A549 (cell line): Measurements from ENCODE around the gene IKZF3. TPM values are rescaled to one million over a fixed set of nuclear protein-coding genes. Genes with fewer than 3 reads are reported as not detected.

Experiments
- ATAC-seq, 2 experiments: fragments of 200-7000 bp in 1 of 2; fragments of >200 bp in 1 of 2; cut with Nextera tagmentation in 1 of 2; cut with Tn5 transposase in 1 of 2; 3 replicates each; pipeline versions ENCODE4 v1.8.0 to v1.9.1; 2018 to 2020; ENCODE audit warnings: mild to moderate bottlenecking in 1 of 2, moderate library complexity in 1 of 2
- CTCF ChIA-PET: fragments of 300-600 bp; sonication (Branson Sonifier 250); formaldehyde crosslinking; extraction: SDS; loops from one replicate; lab custom pipeline; 2021; ENCODE audit warnings: antibody characterized with exemption, inconsistent platforms; lab: Yijun Ruan, JAX
- POLR2A ChIA-PET: fragments of 350-600 bp; formaldehyde crosslinking; extraction: SDS; loops from one replicate; lab custom pipeline; 2021; ENCODE audit warnings: antibody characterized with exemption, inconsistent platforms; lab: Yijun Ruan, JAX
- DNase-seq, 2 experiments: peaks; one replicate each; pipeline versions ENCODE4 v3.0.0 to v3.0.0-alpha.2; 2011 to 2016; ENCODE audit warnings: low read depth in 1 of 2, low spot score in 1 of 2
- FAIRE-seq: peaks from 2 replicates; lab custom pipeline; 2011; peaks lifted over from hg19 to GRCh38; lab: Jason Lieb, UNC
- H3K27ac ChIP-seq, 2 experiments: fragments of >200 bp; sonication (Bioruptor Twin); formaldehyde crosslinking; 3 replicates each; pipeline ENCODE4 v1.5.1; 2016 to 2017
- H3K4me1 ChIP-seq: fragments of >200 bp; sonication (Bioruptor Twin); formaldehyde crosslinking; 3 replicates; pipeline ENCODE4 v1.6.1; 2016
- H3K4me2 ChIP-seq: fragments of >200 bp; sonication (Bioruptor Twin); formaldehyde crosslinking; 3 replicates; pipeline ENCODE4 v1.6.1; 2016
- H3K4me3 ChIP-seq: fragments of >200 bp; sonication (Bioruptor Twin); formaldehyde crosslinking; 3 replicates; pipeline ENCODE4 v1.5.1; 2016
- H3K9me3 ChIP-seq: fragments of >200 bp; sonication (Bioruptor Twin); formaldehyde crosslinking; 3 replicates; pipeline ENCODE4 v1.6.1; 2016
- CHD2 ChIP-seq: fragments of 150-350 bp; IDR thresholded peaks from 2 replicates; pipeline ENCODE4 v1.6.1; 2014; ENCODE audit warnings: low read length; ENCODE audit not compliant: partially characterized antibody
- EP300 ChIP-seq, 2 experiments: fragments of >200 bp; sonication (Bioruptor Twin); formaldehyde crosslinking; IDR thresholded peaks; 2 replicates in 1 of 2; 3 replicates in 1 of 2; pipeline ENCODE4 v1.6.1; 2016 to 2017
- ESRRA ChIP-seq: fragments of 150-350 bp; IDR thresholded peaks from 2 replicates; pipeline ENCODE4 v1.6.1; 2014; ENCODE audit warnings: mild to moderate bottlenecking, low read length, borderline replicate concordance
- FOXS1 ChIP-seq: fragments of 250-450 bp; sonication (Bioruptor Pico); IDR thresholded peaks from 2 replicates; pipeline ENCODE4 v1.5.0; 2020; ENCODE audit warnings: mild to moderate bottlenecking, moderate library complexity
- GATA3 ChIP-seq: IDR thresholded peaks from 2 replicates; pipeline ENCODE4 v1.6.1; 2012; ENCODE audit warnings: borderline replicate concordance
- HES2 ChIP-seq: fragments of >200 bp; sonication (Bioruptor Twin); formaldehyde crosslinking; IDR thresholded peaks from 2 replicates; pipeline ENCODE4 v1.6.1; 2016
- HOXA7 ChIP-seq: fragments of 250-450 bp; sonication (Bioruptor Pico); IDR thresholded peaks from 2 replicates; pipeline ENCODE4 v1.5.0; 2020; ENCODE audit warnings: mild to moderate bottlenecking, moderate library complexity
- MAFK ChIP-seq: fragments of 450-650 bp; IDR thresholded peaks from 2 replicates; pipeline ENCODE4 v1.6.1; 2014; ENCODE audit not compliant: partially characterized antibody
- MYC ChIP-seq: IDR thresholded peaks from 2 replicates; pipeline ENCODE4 v1.6.1; 2012; ENCODE audit warnings: mild to moderate bottlenecking, inconsistent platforms, low read length, improper control_type of control experiment, borderline replicate concordance
- NFE2L2 ChIP-seq: fragments of 150-350 bp; conservative IDR thresholded peaks from 2 replicates; pipeline ENCODE4 v1.6.1; 2014; ENCODE audit warnings: low read length
- NPAS2 ChIP-seq: fragments of 250-450 bp; sonication (Bioruptor Pico); IDR thresholded peaks from 2 replicates; pipeline ENCODE4 v1.8.0; 2022; ENCODE audit warnings: mild to moderate bottlenecking, moderate library complexity, borderline replicate concordance
- POLR2AphosphoS2 ChIP-seq: conservative IDR thresholded peaks from 2 replicates; pipeline ENCODE4 v1.6.1; 2012; ENCODE audit warnings: low read length, improper control_type of control experiment, inconsistent platforms
- RAD21 ChIP-seq, 2 experiments: fragments of >200 bp in 1 of 2; sonication (Bioruptor Twin) in 1 of 2; formaldehyde crosslinking in 1 of 2; IDR thresholded peaks in 1 of 2; conservative IDR thresholded peaks in 1 of 2; 2 replicates in 1 of 2; 3 replicates in 1 of 2; pipeline ENCODE4 v1.6.1; 2012 to 2018; ENCODE audit warnings: inconsistent platforms in 1 of 2
- SMC3 ChIP-seq: fragments of >200 bp; sonication (Bioruptor Twin); formaldehyde crosslinking; IDR thresholded peaks from 3 replicates; pipeline ENCODE4 v1.6.1; 2018; ENCODE audit warnings: inconsistent platforms
- TP53 ChIP-seq: fragments of 250-450 bp; sonication (Bioruptor Pico); IDR thresholded peaks from 2 replicates; pipeline ENCODE4 v1.5.0; 2021; ENCODE audit warnings: mild to moderate bottlenecking, moderate library complexity
- ZFP36 ChIP-seq: fragments of 450-650 bp; IDR thresholded peaks from 2 replicates; pipeline ENCODE4 v1.6.1; 2014; ENCODE audit warnings: borderline replicate concordance; ENCODE audit not compliant: partially characterized antibody
- WGBS: methylation state at CpG from one replicate; pipeline ENCODE4 v1.1.6; 2017; ENCODE audit errors: missing lambda C conversion rate; 5-methylcytosine and 5-hydroxymethylcytosine counted together
- polyA plus RNA-seq, 4 experiments: library from polyadenylated mRNA; depleted of rRNA in 3 of 4; stranded (reverse); fragments of >200 nt; fragmentation: RNase III in 1 of 4; extraction: RNeasy Plus Mini Kit Qiagen cat#74134 plus additional on column Dnase treatment in 1 of 4; gene quantifications; 2 replicates in 3 of 4; 3 replicates in 1 of 4; pipeline ENCODE4 v1.2.3, GENCODE V29; 2011 to 2017
- TF ChIP-seq, protein P1 (sequence below): fragments of 150-350 bp; IDR thresholded peaks from 2 replicates; pipeline ENCODE4 v1.6.1; 2014; ENCODE audit warnings: low read depth, mild to moderate bottlenecking, low read length
- TF ChIP-seq, protein P2 (sequence below): fragments of 450-650 bp; IDR thresholded peaks from 2 replicates; pipeline ENCODE4 v1.6.1; 2014; ENCODE audit warnings: antibody characterized with exemption

The IKZF3 gene
- polyA plus RNA-seq, 2 of the 4 experiments (the other 2 are of a cell fraction): not detected

DNA sequence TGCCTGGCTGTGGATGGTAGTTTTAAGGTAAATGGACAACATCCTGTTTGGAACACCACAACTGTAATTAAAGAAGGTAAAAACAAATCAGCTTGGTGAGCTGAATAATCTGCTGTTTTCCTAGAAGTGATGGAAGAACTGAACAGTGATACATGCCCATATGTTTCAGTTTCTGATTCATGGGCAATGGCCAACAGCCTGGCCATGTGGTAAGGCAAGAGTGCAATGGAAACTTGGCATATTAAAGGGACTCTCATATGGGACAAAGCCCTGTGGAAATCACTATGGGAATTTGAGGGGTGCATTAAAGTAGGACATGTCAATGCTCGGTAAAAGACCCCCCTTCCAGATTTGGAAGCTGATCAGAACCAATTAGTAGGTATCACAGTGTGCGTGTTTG lies 37.8 kb downstream of the IKZF3 start (continued):
- TF ChIP-seq FOXS1 (no peak), EP300 (IDR thresholded peaks at IDR 0.05) (no peak)
- TF ChIP-seq, all 56 proteins: peak for 0

DNA sequence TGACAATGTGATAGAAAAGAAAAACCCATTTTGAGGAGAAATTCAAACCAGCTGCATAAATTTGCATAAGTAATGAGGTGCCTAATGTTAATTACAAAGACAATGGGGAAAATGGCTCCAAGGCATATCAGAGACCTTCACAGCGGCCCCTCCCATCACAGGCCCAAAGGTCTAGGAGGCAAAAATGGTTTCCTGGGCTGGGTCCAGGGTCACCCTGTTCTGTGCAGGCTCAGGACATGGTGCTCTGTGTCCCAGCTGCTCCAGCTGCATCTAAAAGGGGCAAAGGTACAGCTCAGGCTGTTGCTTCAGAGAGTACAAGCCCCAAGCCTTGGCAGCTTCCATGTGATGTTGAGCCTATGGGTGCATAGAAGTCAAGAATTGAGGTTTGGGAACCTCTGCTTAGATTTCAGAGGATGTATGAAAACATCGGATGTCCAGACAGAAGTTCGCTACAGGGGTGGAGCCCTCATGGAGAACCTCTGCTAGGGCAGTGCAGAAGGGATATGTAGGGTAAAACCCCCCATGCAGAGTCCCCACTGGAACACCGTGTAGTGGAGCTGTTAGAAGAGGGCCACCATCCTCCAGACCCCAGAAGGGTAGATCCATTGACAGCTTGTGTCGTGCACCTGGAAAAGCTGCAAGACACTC lies 40.6 kb downstream of the IKZF3 start:
- no peak for FAIRE-seq
- H3K27ac ChIP-seq: no peak overlapping the region
- H3K9me3 ChIP-seq: peaks cover 30% of the 10 kb centered on the region
- H3K4me3 ChIP-seq: no peak overlapping the region
- no peak for ATAC-seq
- peak in 1 of 2 experiments; percentile 26 for DNase-seq
- H3K4me2 ChIP-seq: no peak overlapping the region
- TF ChIP-seq MYC: no peak
- peak; percentile 52 for TF ChIP-seq ZFP36
- ChIA-PET POLR2A (no interaction called here), CTCF (interaction anchor here (0.8 to 1.4 kb wide), 3 partner anchors 11 to 190 kb away, joined by 3 to 4 read pairs (median 3); no protein-coding TSS in a partner anchor)
- H3K4me1 ChIP-seq: peaks cover 4% of the 10 kb centered on the region; the same call in 1 of the 3 replicates
- 22% methylated on average over 5 of the region's 5 CpGs for WGBS

- no peaks in the 10 kb centered on the region for H3K4me1 ChIP-seq
- POLR2A ChIA-PET: no interaction called here
- no peak for DNase-seq
- ATAC-seq: no peak
- 23% methylated on average over 2 of the region's 2 CpGs for WGBS
- no peak overlapping the region for H3K27ac ChIP-seq
- no peak overlapping the region for H3K4me3 ChIP-seq
- TF ChIP-seq SMC3 (no peak), RAD21 (conservative IDR thresholded peaks at IDR 0.05 in 1 of 2, IDR thresholded peaks at IDR 0.05 in 1 of 2) (no peak), NPAS2 (CRISPR knock-in tag) (no peak), NFE2L2 (no peak), POLR2AphosphoS2 (no peak), ESRRA (no peak), TP53 (no peak), HES2 (no peak), HOXA7 (CRISPR knock-in tag) (no peak), CHD2 (no peak), ZFP36 (no peak), GATA3 (no peak), MAFK (no peak)
- TF ChIP-seq, protein P1, sequence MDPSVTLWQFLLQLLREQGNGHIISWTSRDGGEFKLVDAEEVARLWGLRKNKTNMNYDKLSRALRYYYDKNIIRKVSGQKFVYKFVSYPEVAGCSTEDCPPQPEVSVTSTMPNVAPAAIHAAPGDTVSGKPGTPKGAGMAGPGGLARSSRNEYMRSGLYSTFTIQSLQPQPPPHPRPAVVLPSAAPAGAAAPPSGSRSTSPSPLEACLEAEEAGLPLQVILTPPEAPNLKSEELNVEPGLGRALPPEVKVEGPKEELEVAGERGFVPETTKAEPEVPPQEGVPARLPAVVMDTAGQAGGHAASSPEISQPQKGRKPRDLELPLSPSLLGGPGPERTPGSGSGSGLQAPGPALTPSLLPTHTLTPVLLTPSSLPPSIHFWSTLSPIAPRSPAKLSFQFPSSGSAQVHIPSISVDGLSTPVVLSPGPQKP: no peak
- TF ChIP-seq, protein P2, sequence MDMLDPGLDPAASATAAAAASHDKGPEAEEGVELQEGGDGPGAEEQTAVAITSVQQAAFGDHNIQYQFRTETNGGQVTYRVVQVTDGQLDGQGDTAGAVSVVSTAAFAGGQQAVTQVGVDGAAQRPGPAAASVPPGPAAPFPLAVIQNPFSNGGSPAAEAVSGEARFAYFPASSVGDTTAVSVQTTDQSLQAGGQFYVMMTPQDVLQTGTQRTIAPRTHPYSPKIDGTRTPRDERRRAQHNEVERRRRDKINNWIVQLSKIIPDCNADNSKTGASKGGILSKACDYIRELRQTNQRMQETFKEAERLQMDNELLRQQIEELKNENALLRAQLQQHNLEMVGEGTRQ: no peak
- CTCF ChIA-PET: interaction anchor here (0.5 to 1.4 kb wide), 2 partner anchors 191 to 532 kb away, joined by 3 read pairs; no protein-coding TSS in a partner anchor
- H3K9me3 ChIP-seq: peaks cover 30% of the 10 kb centered on the region
- no peak for FAIRE-seq
- H3K4me2 ChIP-seq: no peak overlapping the region
These were observed 42.1 kb downstream of the IKZF3 start for GRCh38 chr17:39822051-39822451.

DNA sequence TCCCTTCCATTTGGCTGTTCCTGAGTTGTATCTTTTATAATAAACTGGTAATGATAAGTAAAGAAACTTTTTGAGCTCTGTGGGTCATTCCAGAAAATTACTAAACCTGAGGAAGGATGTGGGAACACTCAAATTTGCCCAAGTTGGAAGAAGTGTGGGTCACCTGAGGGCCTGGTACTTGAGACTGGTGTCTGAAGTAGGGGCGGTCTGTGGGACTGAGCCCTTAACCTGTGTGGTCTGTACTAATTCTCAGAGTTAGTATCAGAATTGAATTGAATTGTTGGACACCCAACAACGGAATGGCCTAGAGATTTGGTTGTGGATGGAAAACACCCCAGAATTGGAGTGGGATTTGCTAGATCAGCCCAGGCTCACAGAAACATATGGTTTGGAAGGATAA lies 43.1 kb downstream of the IKZF3 start:
- TF ChIP-seq ESRRA: no peak
- TF ChIP-seq, all 56 proteins: peak for 0
- Histone ChIP-seq H3K9me3 (peaks cover 30% of the 10 kb centered on the region), H3K4me3 (no peak overlapping the region), H3K27ac (no peak overlapping the region), H3K4me1 (no peaks in the 10 kb centered on the region), H3K4me2 (no peak overlapping the region)
- POLR2A ChIA-PET: no interaction called here
- ATAC-seq: no peak
- DNase-seq: no peak
- WGBS: 55% methylated on average over 2 of the region's 2 CpGs
- FAIRE-seq: no peak
- CTCF ChIA-PET: interaction anchor here (0.6 to 1.0 kb wide), 3 partner anchors 14 to 159 kb away, joined by 3 to 4 read pairs (median 3); no protein-coding TSS in a partner anchor
